Measurements from ENCODE around the gene RBM10. TPM values are rescaled to one million over a fixed set of nuclear protein-coding genes. Genes with fewer than 3 reads are reported as not detected.

The RBM10 gene
- total RNA-seq, 1 experiment from 2014 or later, result 55.8 TPM

DNA sequence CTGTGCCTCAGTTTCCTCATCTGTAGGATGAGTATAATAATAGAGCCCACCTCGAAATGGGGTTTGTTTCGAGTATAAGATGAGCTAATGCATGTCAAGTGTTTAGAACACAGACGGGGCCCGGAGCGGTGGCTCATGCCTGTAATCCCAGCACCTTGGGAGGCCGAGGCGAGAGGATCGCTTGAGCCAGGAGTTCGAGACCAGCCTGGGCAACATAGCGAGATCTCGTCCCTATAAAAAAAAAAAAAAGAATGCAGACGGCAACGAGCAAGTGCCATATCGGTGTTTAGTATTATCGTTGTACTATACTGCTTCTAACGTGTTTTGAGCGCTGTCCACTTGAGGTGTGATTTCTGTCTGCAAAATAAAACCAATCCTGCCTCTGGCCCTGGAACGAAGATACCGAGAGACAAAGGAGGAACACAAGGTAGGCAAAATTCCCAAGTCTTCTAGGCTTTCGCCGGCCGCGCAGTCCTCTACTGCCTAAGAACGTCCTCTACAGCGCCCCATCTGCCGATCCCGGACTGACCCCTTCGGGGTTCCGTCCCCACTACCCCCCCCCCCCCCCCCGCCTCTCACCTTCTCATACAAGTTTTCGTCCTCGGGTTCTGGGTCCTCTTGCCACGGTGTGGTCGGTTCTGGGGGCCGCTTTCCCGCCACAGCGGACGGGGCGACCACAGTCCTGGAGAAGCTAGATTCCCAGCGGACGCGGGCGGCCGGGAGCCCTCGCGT lies 961 bp upstream of the RBM10 start:
- no peak overlapping the region for H2BK20ac ChIP-seq (ENCODE audit: low read depth, low read length, poor library complexity, severe bottlenecking)
- DNase-seq, result no peak

More for the DNA sequence above, 961 bp upstream of the RBM10 start:
- TF ChIP-seq, protein P1, sequence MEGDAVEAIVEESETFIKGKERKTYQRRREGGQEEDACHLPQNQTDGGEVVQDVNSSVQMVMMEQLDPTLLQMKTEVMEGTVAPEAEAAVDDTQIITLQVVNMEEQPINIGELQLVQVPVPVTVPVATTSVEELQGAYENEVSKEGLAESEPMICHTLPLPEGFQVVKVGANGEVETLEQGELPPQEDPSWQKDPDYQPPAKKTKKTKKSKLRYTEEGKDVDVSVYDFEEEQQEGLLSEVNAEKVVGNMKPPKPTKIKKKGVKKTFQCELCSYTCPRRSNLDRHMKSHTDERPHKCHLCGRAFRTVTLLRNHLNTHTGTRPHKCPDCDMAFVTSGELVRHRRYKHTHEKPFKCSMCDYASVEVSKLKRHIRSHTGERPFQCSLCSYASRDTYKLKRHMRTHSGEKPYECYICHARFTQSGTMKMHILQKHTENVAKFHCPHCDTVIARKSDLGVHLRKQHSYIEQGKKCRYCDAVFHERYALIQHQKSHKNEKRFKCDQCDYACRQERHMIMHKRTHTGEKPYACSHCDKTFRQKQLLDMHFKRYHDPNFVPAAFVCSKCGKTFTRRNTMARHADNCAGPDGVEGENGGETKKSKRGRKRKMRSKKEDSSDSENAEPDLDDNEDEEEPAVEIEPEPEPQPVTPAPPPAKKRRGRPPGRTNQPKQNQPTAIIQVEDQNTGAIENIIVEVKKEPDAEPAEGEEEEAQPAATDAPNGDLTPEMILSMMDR (conservative IDR thresholded peaks at IDR 0.05), result no peak
- Histone ChIP-seq H2BK120ac (ENCODE audit: low read depth, low read length, poor library complexity, severe bottlenecking) (no peak overlapping the region), H3K79me1 (ENCODE audit: insufficient read depth, low read depth, low read length, poor library complexity, severe bottlenecking) (no peaks in the 10 kb centered on the region), H3T11ph (ENCODE audit: low read length) (no peak overlapping the region), H3K23ac (ENCODE audit: insufficient read length, low read depth, low read length) (no peak overlapping the region), H2BK5ac (ENCODE audit: insufficient read length, low read length) (no peak overlapping the region), H3K27ac (ENCODE audit: insufficient read length, low read depth, low read length) (no peak overlapping the region), H3K9me3 (ENCODE audit: control insufficient read depth, low read depth, low read length) (peaks cover 6% of the 10 kb centered on the region), H3K14ac (ENCODE audit: insufficient read depth, low read length) (peak overlapping the region; percentile 85; the same call in 1 of the 2 replicates), H2AFZ (ENCODE audit: low read length) (no peak overlapping the region), H4K91ac (ENCODE audit: insufficient read length, low read depth, low read length) (no peak overlapping the region), H3K18ac (ENCODE audit: insufficient read length, low read depth, low read length) (peak overlapping the region; percentile 69), H3K27me3 (ENCODE audit: insufficient read depth, low read length) (no peaks in the 10 kb centered on the region), H4K20me1 (ENCODE audit: control insufficient read depth, insufficient read depth, insufficient read length) (no peaks in the 10 kb centered on the region), H4K8ac (replicated peaks; ENCODE audit: insufficient read length, low read depth, low read length) (no peak overlapping the region), H3K79me2 (ENCODE audit: insufficient read depth, low read length) (peaks cover 22% of the 10 kb centered on the region), H2AK5ac (ENCODE audit: insufficient read length, low read length) (no peak overlapping the region), H3K9ac (ENCODE audit: extremely low read depth, insufficient read length, low read length) (peak overlapping the region; percentile 91), H2BK12ac (ENCODE audit: insufficient read length, low read depth, low read length) (no peak overlapping the region), H3K4me2 (ENCODE audit: insufficient read depth, insufficient read length, low read length) (peak overlapping the region; percentile 76), H4K5ac (ENCODE audit: insufficient read length, low read depth, low read length) (no peak overlapping the region), H3K4me1 (ENCODE audit: insufficient read depth, low read length) (no peaks in the 10 kb centered on the region; the same call in 1 of the 2 replicates), H2BK15ac (ENCODE audit: low read depth, low read length) (no peak overlapping the region), H3K4ac (ENCODE audit: low read depth, low read length) (no peak overlapping the region), H3K56ac (ENCODE audit: insufficient read length, low read depth, low read length) (no peak overlapping the region), H3K23me2 (ENCODE audit: insufficient read length, low read depth, low read length, poor library complexity, severe bottlenecking) (peaks cover 8% of the 10 kb centered on the region)
- Mint-ChIP-seq H3K4me1 (peaks cover 10 to 11% of the 10 kb centered on the region in 2 experiments), H3K36me3 (ENCODE audit: insufficient read depth in 1 of 3, low read depth in 3 of 3) (peaks cover 23 to 40% (median 27%) of the 10 kb centered on the region in 3 experiments), H3K9me3 (peaks cover 72% of the 10 kb centered on the region in 2 experiments), H3K27me3 (ENCODE audit: low read depth) (no peaks in the 10 kb centered on the region), H3K4me3 (peak overlapping the region; percentile 95 to 96), H3K27ac (peak overlapping the region; percentile 93 to 94 (median 94); a peak in 6 of 7 replicates)
- no CpG with 5 or more reads among the region's 46 CpGs for WGBS (ENCODE audit: extremely low coverage, insufficient read length, low lambda C conversion rate)
